Stimulated activated CD4-positive, alpha-beta T cell treated with anti-CD3 and anti-CD28 coated beads, Interleukin-12 subunit alpha, Interleukin-12 subunit beta, amount 100 ng/mL, for 24 hours (primary cell): Measurements from ENCODE around the gene GRIP2.

Experiments
- DNase-seq, 2 experiments: peaks; one replicate each; pipeline ENCODE4 v3.0.0-alpha.2; 2020; ENCODE audit warnings: low read depth in 2 of 2

Gene GRIP2

GRCh38 chr3:14453876-14454638 is 86.1 kb downstream of the GRIP2 start:
- no peak for DNase-seq

DNA sequence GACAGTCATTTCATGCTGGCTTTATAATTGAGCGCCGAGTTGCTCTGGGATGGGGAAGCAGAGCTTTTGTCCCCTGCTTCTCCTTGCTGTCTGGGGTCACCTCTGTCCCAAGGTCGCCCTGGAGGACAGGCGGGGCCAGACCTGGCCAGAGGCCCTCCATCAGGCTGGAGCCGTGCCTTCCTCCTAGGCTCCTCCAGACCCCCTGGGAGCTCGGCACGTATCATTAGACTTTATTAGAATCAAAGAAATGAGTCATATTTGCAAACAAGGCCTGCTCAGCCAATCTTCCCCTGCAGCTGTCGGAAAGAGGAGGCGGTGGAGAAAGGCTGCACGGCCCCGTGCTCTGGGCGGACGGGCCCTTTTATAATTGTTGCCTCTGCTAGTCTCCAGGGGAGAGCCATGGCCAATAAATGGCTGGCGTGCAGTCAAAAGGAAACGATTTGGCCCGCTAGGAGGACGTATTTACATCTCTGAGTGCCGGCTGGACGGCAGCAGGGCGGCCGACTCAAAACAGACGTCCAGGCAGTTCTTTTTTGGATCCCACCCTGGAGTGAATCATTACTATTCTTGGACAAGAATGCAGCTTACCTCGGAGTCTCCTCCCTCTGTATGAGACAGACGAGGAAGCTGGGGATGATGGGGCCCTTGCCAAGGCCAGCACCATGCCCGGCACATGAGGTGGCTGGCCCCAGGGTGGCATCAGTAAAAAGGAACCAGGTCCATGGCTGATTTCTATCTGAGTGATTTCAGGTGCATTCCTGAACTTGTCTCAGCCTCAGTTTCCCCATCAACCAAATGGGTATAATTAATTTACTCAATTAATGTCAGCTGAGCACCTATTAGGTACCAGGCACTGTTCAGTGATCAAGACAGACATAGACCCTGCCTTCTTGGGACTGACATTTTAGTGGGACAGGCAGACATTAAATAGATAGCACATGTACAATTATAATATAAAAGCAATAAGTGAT is 87.1 kb downstream of the GRIP2 start:
- DNase-seq = no peak

GRCh38 chr3:14451844-14452739 is 88.0 kb downstream of the GRIP2 start:
- no peak for DNase-seq

DNA sequence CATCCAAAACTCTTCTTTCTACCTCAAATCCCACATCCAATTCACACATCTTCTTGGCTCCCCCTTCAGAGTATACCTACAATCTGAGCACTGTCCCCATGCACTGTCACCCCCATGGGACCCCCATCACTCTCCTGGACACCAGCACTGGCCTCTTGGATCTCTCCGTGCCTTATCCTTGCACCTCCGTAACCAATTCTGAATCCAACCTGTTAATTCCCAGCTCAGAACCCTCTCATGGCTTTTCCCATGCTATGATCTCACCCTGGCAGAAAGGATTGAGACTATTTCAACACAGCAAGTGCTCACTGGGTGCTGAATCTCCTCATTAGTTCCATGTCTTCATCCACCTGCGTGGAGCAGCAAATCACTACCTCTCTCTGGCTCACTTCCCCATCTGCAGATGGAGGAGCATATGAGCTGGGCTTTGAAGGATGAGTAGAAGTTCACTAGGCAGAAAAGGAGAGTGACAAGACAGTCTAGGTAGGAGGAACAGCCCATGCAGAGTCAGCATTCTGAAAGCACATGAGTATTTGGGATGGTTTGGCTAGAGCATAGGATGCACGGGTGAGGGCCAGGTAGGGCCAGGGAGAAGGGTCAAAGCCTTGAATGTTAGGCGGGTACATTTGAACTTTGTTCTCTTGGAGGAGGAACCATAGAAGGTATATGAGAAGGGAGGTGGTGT is 89.1 kb downstream of the GRIP2 start:
- DNase-seq = no peak

DNA sequence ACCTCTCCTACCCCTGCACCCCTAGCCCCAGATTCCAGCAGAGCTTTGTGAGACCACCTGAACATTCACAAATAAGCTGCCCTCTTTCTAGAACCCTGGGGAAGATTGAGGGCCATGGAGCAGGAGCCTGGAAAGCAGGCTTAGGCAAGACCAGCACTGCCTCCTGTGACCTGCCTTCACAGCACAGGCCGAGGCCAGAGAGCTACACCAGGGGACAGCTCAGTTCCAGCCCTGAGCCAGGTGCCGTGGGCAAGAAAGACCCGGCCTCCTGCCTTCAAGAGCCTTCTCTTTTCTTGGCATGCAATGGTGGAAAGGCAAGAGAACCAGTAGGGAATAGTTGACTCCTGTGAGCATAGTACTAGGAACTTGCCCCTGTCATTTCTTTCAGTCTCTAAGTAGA is 89.6 kb downstream of the GRIP2 start:
- no peak for DNase-seq

GRCh38 chr3:14448756-14449727 is 91.1 kb downstream of the GRIP2 start:
- no peak for DNase-seq

DNA sequence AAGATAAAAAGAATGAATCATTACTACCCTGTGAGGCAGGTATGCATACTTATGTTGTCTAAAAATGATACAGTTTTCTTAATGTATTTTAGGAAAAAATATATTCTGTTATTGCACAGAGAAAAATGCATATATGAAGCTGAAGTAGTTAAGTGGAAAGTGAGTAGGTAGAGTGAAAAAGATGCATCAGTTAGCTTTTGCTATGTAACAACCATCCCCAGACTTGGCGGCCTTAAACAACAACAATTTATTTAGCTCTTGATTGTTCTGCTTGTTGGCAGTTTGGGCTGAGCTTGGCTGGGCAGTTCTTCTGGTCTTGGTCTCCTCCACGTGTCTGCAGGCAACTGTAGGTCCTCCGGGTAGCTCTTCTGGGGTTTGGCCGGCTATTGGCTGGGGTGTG is 92.1 kb downstream of the GRIP2 start:
- DNase-seq = no peak

- no peak for DNase-seq
Measured at GRCh38 chr3:14446988-14447570, 93.1 kb downstream of the GRIP2 start.

- no peak for DNase-seq
Measured at GRCh38 chr3:14445773-14446172, 94.4 kb downstream of the GRIP2 start.

GRCh38 chr3:14444380-14444779 is 95.8 kb downstream of the GRIP2 start:
- no peak for DNase-seq

- DNase-seq = no peak
Measured at GRCh38 chr3:14441920-14442300, 98.2 kb downstream of the GRIP2 start.

DNA sequence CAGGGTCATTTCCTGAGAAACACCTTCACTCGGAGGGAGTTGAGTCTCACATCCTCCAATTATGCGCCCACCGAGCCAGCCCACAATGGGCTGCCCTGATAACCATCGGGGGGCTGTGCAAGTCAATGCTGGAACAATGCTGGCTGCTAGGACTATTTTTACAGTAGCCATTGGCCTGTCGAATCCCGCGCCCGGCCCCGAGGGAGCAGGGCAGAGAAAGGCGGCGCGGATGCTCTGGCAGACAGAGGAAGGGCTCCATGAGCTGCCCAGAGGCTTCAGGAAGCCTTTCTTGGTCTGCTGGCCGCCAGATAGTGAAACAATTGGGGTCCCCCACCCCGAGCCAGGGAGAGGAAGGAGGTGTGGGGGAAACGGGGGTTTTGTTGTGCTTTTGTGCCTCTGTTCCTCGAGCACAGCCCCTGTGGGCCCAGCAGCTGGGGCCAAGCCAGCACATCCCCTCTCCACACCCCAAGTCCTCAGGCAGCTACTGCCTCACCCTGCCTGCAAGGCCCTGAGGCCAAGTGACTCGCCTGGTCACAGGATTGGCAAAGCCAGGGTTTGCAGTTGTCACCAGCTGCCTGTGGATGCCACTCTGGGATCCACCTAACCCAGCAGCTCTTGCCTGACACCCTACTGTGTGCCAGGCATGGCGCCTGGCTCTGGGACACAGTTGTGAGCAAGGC is 98.8 kb downstream of the GRIP2 start:
- no peak for DNase-seq

- no peak for DNase-seq
Measured at GRCh38 chr3:14440531-14441239, 99.5 kb downstream of the GRIP2 start.

- DNase-seq = no peak
Measured at GRCh38 chr3:14440168-14440518, 100.0 kb downstream of the GRIP2 start.

GRCh38 chr3:14439501-14440167 is 100.5 kb downstream of the GRIP2 start:
- no peak for DNase-seq
